ENCODE data around the gene SLC44A3. TPM values are rescaled to one million over a fixed set of nuclear protein-coding genes. Genes with fewer than 3 reads are reported as not detected.

Gene SLC44A3
- total and polyA plus RNA-seq, 2 of the 13 experiments (the other 11 are each of a cell fraction or from before 2014, with no cell fraction given), result 6.8 to 14.1 TPM

DNA sequence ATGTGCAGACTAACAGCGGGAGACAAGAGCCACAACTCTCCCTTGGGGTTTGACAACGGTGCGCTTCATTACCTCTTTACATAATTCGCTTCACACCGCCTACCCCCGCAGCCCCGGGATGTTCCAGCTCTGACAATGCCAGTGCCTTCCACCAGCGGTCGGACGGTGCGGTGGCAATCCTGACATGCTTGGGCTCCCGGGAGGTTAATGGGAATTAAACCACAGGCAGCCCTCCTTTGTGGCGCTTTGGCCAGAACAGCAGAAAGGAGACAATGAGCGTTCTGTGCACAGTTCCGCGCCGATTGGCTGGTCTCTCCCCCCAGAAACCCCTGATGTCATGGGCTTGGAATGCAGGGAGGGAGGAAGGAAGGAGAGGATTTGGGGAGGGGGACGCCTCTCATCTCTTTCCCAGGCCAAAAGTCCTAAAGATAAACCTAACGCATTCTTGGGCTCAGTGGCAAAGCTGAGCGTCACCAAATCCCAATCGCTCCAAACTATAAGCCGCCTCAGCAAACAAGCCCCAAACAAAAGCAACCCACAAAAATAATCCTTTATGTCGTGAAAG is 105.5 kb downstream of the SLC44A3 start (continued):
- TF ChIP-seq ZNF143 (CRISPR knock-in tag; IDR thresholded peaks at IDR 0.05) (no peak), HNF4A (CRISPR knock-in tag; IDR thresholded peaks at IDR 0.05) (0 out of 2 replicates have a peak, but pooled peaks have one; percentile 18), TEAD3 (CRISPR knock-in tag; optimal IDR thresholded peaks at IDR 0.05; ENCODE audit: borderline replicate concordance) (peak; percentile 96), ZSCAN22 (CRISPR knock-in tag; IDR thresholded peaks at IDR 0.05) (no peak), ZNF33A (CRISPR knock-in tag; IDR thresholded peaks at IDR 0.05; ENCODE audit: borderline replicate concordance) (no peak), SOX5 (CRISPR knock-in tag; IDR thresholded peaks at IDR 0.05; ENCODE audit: borderline replicate concordance) (0 out of 2 replicates have a peak, but pooled peaks have one; percentile 3), MEIS1 (CRISPR knock-in tag; IDR thresholded peaks at IDR 0.05; ENCODE audit: borderline replicate concordance) (no peak), YEATS2 (CRISPR knock-in tag; IDR thresholded peaks at IDR 0.05; ENCODE audit: borderline replicate concordance) (no peak), ZKSCAN5 (CRISPR knock-in tag; IDR thresholded peaks at IDR 0.05) (no peak), GATAD2A (CRISPR knock-in tag; IDR thresholded peaks at IDR 0.05) (peak; percentile 54), ZNF230 (CRISPR knock-in tag; IDR thresholded peaks at IDR 0.05) (no peak), ZNF761 (CRISPR knock-in tag; conservative IDR thresholded peaks at IDR 0.05) (no peak; the same call in 1 of the 2 replicates), TAF1 (CRISPR knock-in tag; IDR thresholded peaks at IDR 0.05) (peak; percentile 51), MBD4 (IDR thresholded peaks at IDR 0.05; ENCODE audit: borderline replicate concordance, low read length) (no peak), PPARG (CRISPR knock-in tag; conservative IDR thresholded peaks at IDR 0.05) (no peak), ZNF550 (CRISPR knock-in tag; IDR thresholded peaks at IDR 0.05; ENCODE audit: borderline replicate concordance) (no peak), THYN1 (CRISPR knock-in tag; IDR thresholded peaks at IDR 0.05; ENCODE audit: borderline replicate concordance, low read depth) (no peak), FOSL2 (CRISPR knock-in tag; IDR thresholded peaks at IDR 0.05) (peak; percentile 76), ZNF614 (CRISPR knock-in tag; IDR thresholded peaks at IDR 0.05; ENCODE audit: borderline replicate concordance) (0 out of 2 replicates have a peak, but pooled peaks have one; percentile 10)
- TF ChIP-seq, protein P1, sequence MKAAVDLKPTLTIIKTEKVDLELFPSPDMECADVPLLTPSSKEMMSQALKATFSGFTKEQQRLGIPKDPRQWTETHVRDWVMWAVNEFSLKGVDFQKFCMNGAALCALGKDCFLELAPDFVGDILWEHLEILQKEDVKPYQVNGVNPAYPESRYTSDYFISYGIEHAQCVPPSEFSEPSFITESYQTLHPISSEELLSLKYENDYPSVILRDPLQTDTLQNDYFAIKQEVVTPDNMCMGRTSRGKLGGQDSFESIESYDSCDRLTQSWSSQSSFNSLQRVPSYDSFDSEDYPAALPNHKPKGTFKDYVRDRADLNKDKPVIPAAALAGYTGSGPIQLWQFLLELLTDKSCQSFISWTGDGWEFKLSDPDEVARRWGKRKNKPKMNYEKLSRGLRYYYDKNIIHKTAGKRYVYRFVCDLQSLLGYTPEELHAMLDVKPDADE (CRISPR knock-in tag; IDR thresholded peaks at IDR 0.05), result 0 out of 2 replicates have a peak, but pooled peaks have one; percentile 53
- TF ChIP-seq, protein P2, sequence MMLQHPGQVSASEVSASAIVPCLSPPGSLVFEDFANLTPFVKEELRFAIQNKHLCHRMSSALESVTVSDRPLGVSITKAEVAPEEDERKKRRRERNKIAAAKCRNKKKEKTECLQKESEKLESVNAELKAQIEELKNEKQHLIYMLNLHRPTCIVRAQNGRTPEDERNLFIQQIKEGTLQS (CRISPR knock-in tag; IDR thresholded peaks at IDR 0.05), result peak; percentile 89
- TF ChIP-seq, protein P3, sequence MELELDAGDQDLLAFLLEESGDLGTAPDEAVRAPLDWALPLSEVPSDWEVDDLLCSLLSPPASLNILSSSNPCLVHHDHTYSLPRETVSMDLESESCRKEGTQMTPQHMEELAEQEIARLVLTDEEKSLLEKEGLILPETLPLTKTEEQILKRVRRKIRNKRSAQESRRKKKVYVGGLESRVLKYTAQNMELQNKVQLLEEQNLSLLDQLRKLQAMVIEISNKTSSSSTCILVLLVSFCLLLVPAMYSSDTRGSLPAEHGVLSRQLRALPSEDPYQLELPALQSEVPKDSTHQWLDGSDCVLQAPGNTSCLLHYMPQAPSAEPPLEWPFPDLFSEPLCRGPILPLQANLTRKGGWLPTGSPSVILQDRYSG (CRISPR knock-in tag; IDR thresholded peaks at IDR 0.05), result 0 out of 2 replicates have a peak, but pooled peaks have one; percentile 30
- TF ChIP-seq, protein P4, sequence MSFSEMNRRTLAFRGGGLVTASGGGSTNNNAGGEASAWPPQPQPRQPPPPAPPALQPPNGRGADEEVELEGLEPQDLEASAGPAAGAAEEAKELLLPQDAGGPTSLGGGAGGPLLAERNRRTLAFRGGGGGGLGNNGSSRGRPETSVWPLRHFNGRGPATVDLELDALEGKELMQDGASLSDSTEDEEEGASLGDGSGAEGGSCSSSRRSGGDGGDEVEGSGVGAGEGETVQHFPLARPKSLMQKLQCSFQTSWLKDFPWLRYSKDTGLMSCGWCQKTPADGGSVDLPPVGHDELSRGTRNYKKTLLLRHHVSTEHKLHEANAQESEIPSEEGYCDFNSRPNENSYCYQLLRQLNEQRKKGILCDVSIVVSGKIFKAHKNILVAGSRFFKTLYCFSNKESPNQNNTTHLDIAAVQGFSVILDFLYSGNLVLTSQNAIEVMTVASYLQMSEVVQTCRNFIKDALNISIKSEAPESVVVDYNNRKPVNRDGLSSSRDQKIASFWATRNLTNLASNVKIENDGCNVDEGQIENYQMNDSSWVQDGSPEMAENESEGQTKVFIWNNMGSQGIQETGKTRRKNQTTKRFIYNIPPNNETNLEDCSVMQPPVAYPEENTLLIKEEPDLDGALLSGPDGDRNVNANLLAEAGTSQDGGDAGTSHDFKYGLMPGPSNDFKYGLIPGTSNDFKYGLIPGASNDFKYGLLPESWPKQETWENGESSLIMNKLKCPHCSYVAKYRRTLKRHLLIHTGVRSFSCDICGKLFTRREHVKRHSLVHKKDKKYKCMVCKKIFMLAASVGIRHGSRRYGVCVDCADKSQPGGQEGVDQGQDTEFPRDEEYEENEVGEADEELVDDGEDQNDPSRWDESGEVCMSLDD (CRISPR knock-in tag; IDR thresholded peaks at IDR 0.05; ENCODE audit: borderline replicate concordance), result no peak
- TF ChIP-seq, protein P5, sequence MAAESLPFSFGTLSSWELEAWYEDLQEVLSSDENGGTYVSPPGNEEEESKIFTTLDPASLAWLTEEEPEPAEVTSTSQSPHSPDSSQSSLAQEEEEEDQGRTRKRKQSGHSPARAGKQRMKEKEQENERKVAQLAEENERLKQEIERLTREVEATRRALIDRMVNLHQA (CRISPR knock-in tag; IDR thresholded peaks at IDR 0.05), result no peak

Measured in HepG2 (cell line).